MCF 10A (cell line): ENCODE results near the gene STMN1. TPM values are rescaled to one million over a fixed set of nuclear protein-coding genes. Genes with fewer than 3 reads are reported as not detected.

Source experiments
- BruUV-seq: library from RNA; stranded (reverse); fragments of 400-500 nt; replicated peaks from 2 replicates; lab custom pipeline; 2021; lab: Mats Ljungman, UMichigan
- CTCF ChIA-PET: fragments of 300-600 bp; sonication (Branson Sonifier 250); formaldehyde crosslinking; extraction: SDS; loops from one replicate; lab custom pipeline; 2021; ENCODE audit warnings: antibody characterized with exemption, inconsistent platforms; lab: Yijun Ruan, JAX
- POLR2A ChIA-PET: fragments of 300-600, 350-650 bp; sonication (Branson Sonifier 250); formaldehyde crosslinking; extraction: SDS; loops from one replicate; lab custom pipeline; 2020; ENCODE audit warnings: antibody characterized with exemption, inconsistent platforms; lab: Yijun Ruan, JAX
- DNase-seq: peaks from one replicate; pipeline ENCODE4 v3.0.0-alpha.2; 2018; ENCODE audit not compliant: unreplicated experiment
- H3K27ac Mint-ChIP-seq: one replicate; pipeline ENCODE4 v1.8.0; 2022; ENCODE audit warnings: mild to moderate bottlenecking, low read depth, mixed read lengths; ENCODE audit not compliant: unreplicated experiment
- H3K27me3 Mint-ChIP-seq: one replicate; pipeline ENCODE4 v1.8.0; 2022; ENCODE audit warnings: mixed read lengths; ENCODE audit not compliant: insufficient read depth, unreplicated experiment
- H3K36me3 Mint-ChIP-seq: one replicate; pipeline ENCODE4 v1.8.0; 2022; ENCODE audit warnings: mild to moderate bottlenecking, moderate library complexity, mixed read lengths; ENCODE audit not compliant: insufficient read depth, unreplicated experiment
- H3K4me1 Mint-ChIP-seq: one replicate; pipeline ENCODE4 v1.8.0; 2022; ENCODE audit warnings: mixed read lengths; ENCODE audit not compliant: insufficient read depth, unreplicated experiment
- H3K4me3 Mint-ChIP-seq: one replicate; pipeline ENCODE4 v1.8.0; 2022; ENCODE audit warnings: mild to moderate bottlenecking, moderate library complexity, mixed read lengths; ENCODE audit not compliant: unreplicated experiment
- H3K9me3 Mint-ChIP-seq: one replicate; pipeline ENCODE4 v1.8.0; 2022; ENCODE audit warnings: mixed read lengths; ENCODE audit not compliant: unreplicated experiment
- CTCF ChIP-seq: fragments of 200-600 bp; IDR thresholded peaks from one replicate; pipeline ENCODE4 v1.8.0; 2022; ENCODE audit warnings: antibody characterized with exemption, mild to moderate bottlenecking; ENCODE audit not compliant: unreplicated experiment
- intact Hi-C: fragments of 100-400 bp; cut with micrococcal nuclease; formaldehyde crosslinking; loops from 2 replicates; pipeline ENCODE4 v1.14.1; 2022
- microRNA-seq: library from miRNA; unstranded; fragments of <30 nt; microRNA quantifications from one replicate; pipeline ENCODE4 v1.2.0, GENCODE V29; 2022
- total RNA-seq: library from RNA; stranded (reverse); gene quantifications from 2 replicates; pipeline ENCODE4 v1.2.3, GENCODE V29; 2022

The STMN1 gene
- total RNA-seq, 1 experiment from 2014 or later, result 137 TPM

GRCh38 chr1:25854554-25854953, 51.7 kb downstream of the STMN1 start:
- Mint-ChIP-seq H3K9me3 (no peaks in the 10 kb centered on the region), H3K27ac (peak overlapping the region; percentile 29), H3K4me1 (peaks cover 22% of the 10 kb centered on the region), H3K36me3 (no peaks in the 10 kb centered on the region), H3K4me3 (no peak overlapping the region), H3K27me3 (no peaks in the 10 kb centered on the region)
- DNase-seq, result peak; percentile 20
- no TSS peak for BruUV-seq
- intact Hi-C loops, result no loop called here
- CTCF ChIA-PET, result interaction anchor here (0.9 kb wide), 1 partner anchor 19 kb away, joined by 3 read pairs; no protein-coding TSS in a partner anchor
- POLR2A ChIA-PET, result interaction anchor here (0.6 to 2.1 kb wide), 5 partner anchors 16 to 42 kb away, joined by 3 to 5 read pairs (median 5); no protein-coding TSS in a partner anchor
- TF ChIP-seq CTCF, result no peak

Small RNA genes within 50 kb of the gene (microRNA-seq; reads per million reads assigned to microRNA genes)
- gene MIR3917, result 0.79 reads per million

Other genes with a start within 250 kb of the STMN1 start
- gene SELENON, start 106.2 kb downstream of the STMN1 start, total RNA-seq, result 21.8 and 25.5 TPM in 2 replicates
- 39.3 and 42.2 TPM in 2 replicates for gene MTFR1L, start 86.5 kb downstream of the STMN1 start, total RNA-seq
- 5.2 and 9.4 TPM in 2 replicates for gene AUNIP, start 47.0 kb downstream of the STMN1 start, total RNA-seq
- gene PAQR7, start 30.7 kb downstream of the STMN1 start, total RNA-seq, result 3.8 and 4.4 TPM in 2 replicates
- 12.8 and 22.3 TPM in 2 replicates for gene PAFAH2, start 91.6 kb upstream of the STMN1 start, total RNA-seq
- gene EXTL1, start 115.4 kb upstream of the STMN1 start, total RNA-seq, result not detected in 2 replicates
- gene SLC30A2, start 139.7 kb upstream of the STMN1 start, total RNA-seq, result not detected in 2 replicates
- not detected in 2 replicates for gene TRIM63, start 161.2 kb upstream of the STMN1 start, total RNA-seq
- gene PDIK1L, start 205.4 kb upstream of the STMN1 start, total RNA-seq, result 10.8 and 10.9 TPM in 2 replicates